ENCODE measurements around the gene INTS7. TPM values are rescaled to one million over a fixed set of nuclear protein-coding genes. Genes with fewer than 3 reads are reported as not detected.

INTS7 gene
- total RNA-seq, 1 donor from 2014 or later, result 19.1 TPM

GRCh38 chr1:211973541-211973940 lies 61.8 kb downstream of the INTS7 start:
- no peak overlapping the region for H3K4me3 Mint-ChIP-seq
- peaks cover 7% of the 10 kb centered on the region for H3K4me1 Mint-ChIP-seq
- no peaks in the 10 kb centered on the region for H3K27me3 Mint-ChIP-seq
- intact Hi-C loops (cut with micrococcal nuclease), result no loop called here
- ChIA-PET CTCF (no interaction called here), POLR2A (no interaction called here)
- H3K27ac Mint-ChIP-seq, result no peak overlapping the region
- no peak for DNase-seq
- ATAC-seq (ENCODE audit: low read depth), result no peak
- TF ChIP-seq CTCF (IDR thresholded peaks at IDR 0.05), result no peak
- H3K36me3 Mint-ChIP-seq (ENCODE audit: low read depth), result peaks cover 36% of the 10 kb centered on the region
- H3K9me3 Mint-ChIP-seq, result no peaks in the 10 kb centered on the region

GRCh38 chr1:211968200-211968834 lies 67.0 kb downstream of the INTS7 start:
- DNase-seq (no peak), ATAC-seq (ENCODE audit: low read depth) (no peak)
- no peak overlapping the region for H3K4me3 Mint-ChIP-seq
- no peak for TF ChIP-seq CTCF (IDR thresholded peaks at IDR 0.05)
- ChIA-PET POLR2A (interaction anchor here (0.7 kb wide), 1 partner anchor 216 kb away, joined by 5 read pairs; no protein-coding TSS in a partner anchor), CTCF (no interaction called here)
- peaks cover 5% of the 10 kb centered on the region for H3K9me3 Mint-ChIP-seq
- H3K36me3 Mint-ChIP-seq (ENCODE audit: low read depth), result peaks cover 32% of the 10 kb centered on the region
- no peak overlapping the region for H3K27ac Mint-ChIP-seq
- H3K4me1 Mint-ChIP-seq, result peaks cover 6% of the 10 kb centered on the region
- intact Hi-C loops (cut with micrococcal nuclease), result no loop called here
- no peaks in the 10 kb centered on the region for H3K27me3 Mint-ChIP-seq

GRCh38 chr1:211967704-211968103 lies 67.7 kb downstream of the INTS7 start:
- Mint-ChIP-seq H3K9me3 (peaks cover 5% of the 10 kb centered on the region), H3K27me3 (no peaks in the 10 kb centered on the region), H3K4me1 (peaks cover 6% of the 10 kb centered on the region), H3K27ac (no peak overlapping the region), H3K36me3 (ENCODE audit: low read depth) (peaks cover 36% of the 10 kb centered on the region), H3K4me3 (no peak overlapping the region)
- ChIA-PET CTCF (no interaction called here), POLR2A (no interaction called here)
- DNase-seq (no peak), ATAC-seq (ENCODE audit: low read depth) (no peak)
- intact Hi-C loops (cut with micrococcal nuclease), result no loop called here
- TF ChIP-seq CTCF (IDR thresholded peaks at IDR 0.05), result no peak

GRCh38 chr1:211965108-211965805 lies 70.1 kb downstream of the INTS7 start:
- H3K4me1 Mint-ChIP-seq, result peaks cover 6% of the 10 kb centered on the region
- peak overlapping the region; percentile 14 for H3K27ac Mint-ChIP-seq
- H3K27me3 Mint-ChIP-seq, result no peaks in the 10 kb centered on the region
- intact Hi-C loops (cut with micrococcal nuclease), result no loop called here
- H3K9me3 Mint-ChIP-seq, result peaks cover 5% of the 10 kb centered on the region
- H3K4me3 Mint-ChIP-seq, result no peak overlapping the region
- ChIA-PET CTCF (no interaction called here), POLR2A (interaction anchor here (0.7 kb wide), 1 partner anchor 808 kb away, joined by 3 read pairs; no protein-coding TSS in a partner anchor)
- peaks cover 54% of the 10 kb centered on the region for H3K36me3 Mint-ChIP-seq (ENCODE audit: low read depth)
- no peak for DNase-seq
- ATAC-seq (ENCODE audit: low read depth), result no peak
- no peak for TF ChIP-seq CTCF (IDR thresholded peaks at IDR 0.05)

GRCh38 chr1:211959680-211960079 lies 75.7 kb downstream of the INTS7 start:
- ChIA-PET POLR2A (interaction anchor here (0.5 kb wide), 1 partner anchor 898 kb away, joined by 4 read pairs; the partner anchor contains the start of gene FLVCR1), CTCF (no interaction called here)
- Mint-ChIP-seq H3K36me3 (ENCODE audit: low read depth) (peaks cover 48% of the 10 kb centered on the region), H3K27ac (no peak overlapping the region), H3K27me3 (no peaks in the 10 kb centered on the region), H3K4me1 (peaks cover under 1% of the 10 kb centered on the region), H3K4me3 (no peak overlapping the region), H3K9me3 (no peaks in the 10 kb centered on the region)
- DNase-seq (no peak), ATAC-seq (ENCODE audit: low read depth) (no peak)
- intact Hi-C loops (cut with micrococcal nuclease), result no loop called here
- no peak for TF ChIP-seq CTCF (IDR thresholded peaks at IDR 0.05)

All from activated B cell treated with CpG ODN at 0.5 μM for 24 hours (primary cell).